Keratinocyte (primary cell): ENCODE data around the gene KIAA1755.

ENCODE experiments used
- EZH2 ChIP-seq: IDR thresholded peaks from one replicate; pipeline ENCODE4 v1.6.1; 2012; ENCODE audit warnings: inconsistent platforms, mild to moderate bottlenecking, low read length, moderate library complexity
- TF ChIP-seq, protein P1 (sequence below), 3 experiments: IDR thresholded peaks in 1 of 3; conservative IDR thresholded peaks in 1 of 3; optimal IDR thresholded peaks in 1 of 3; 2 replicates in 2 of 3; 3 replicates in 1 of 3; pipeline versions ENCODE3 to v1.5.1; 2011; ENCODE audit warnings: low read length in 3 of 3, mild to moderate bottlenecking in 3 of 3, moderate library complexity in 2 of 3, control low read depth in 1 of 3, inconsistent platforms in 1 of 3; ENCODE audit not compliant: insufficient read depth in 2 of 3; ENCODE audit errors: extremely low read depth in 1 of 3

DNA sequence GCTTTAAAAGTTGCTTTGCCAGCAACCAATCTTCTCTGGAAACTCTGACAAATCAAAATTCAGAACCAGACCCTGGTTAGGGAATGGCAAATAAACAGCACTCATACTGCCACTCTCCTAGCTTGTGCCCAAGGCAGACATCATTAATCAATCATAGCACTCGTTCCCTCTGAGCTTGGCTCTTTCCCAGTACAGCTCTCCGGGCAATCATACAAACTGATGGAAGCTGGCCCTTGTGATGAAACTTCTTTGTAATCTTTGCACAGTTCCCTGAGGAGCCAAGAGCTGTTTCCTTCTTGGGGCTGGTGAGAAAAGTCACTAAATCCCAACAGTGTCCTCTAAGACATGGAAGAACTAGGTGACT lies 34.7 kb downstream of the KIAA1755 start:
- TF ChIP-seq, protein P1, sequence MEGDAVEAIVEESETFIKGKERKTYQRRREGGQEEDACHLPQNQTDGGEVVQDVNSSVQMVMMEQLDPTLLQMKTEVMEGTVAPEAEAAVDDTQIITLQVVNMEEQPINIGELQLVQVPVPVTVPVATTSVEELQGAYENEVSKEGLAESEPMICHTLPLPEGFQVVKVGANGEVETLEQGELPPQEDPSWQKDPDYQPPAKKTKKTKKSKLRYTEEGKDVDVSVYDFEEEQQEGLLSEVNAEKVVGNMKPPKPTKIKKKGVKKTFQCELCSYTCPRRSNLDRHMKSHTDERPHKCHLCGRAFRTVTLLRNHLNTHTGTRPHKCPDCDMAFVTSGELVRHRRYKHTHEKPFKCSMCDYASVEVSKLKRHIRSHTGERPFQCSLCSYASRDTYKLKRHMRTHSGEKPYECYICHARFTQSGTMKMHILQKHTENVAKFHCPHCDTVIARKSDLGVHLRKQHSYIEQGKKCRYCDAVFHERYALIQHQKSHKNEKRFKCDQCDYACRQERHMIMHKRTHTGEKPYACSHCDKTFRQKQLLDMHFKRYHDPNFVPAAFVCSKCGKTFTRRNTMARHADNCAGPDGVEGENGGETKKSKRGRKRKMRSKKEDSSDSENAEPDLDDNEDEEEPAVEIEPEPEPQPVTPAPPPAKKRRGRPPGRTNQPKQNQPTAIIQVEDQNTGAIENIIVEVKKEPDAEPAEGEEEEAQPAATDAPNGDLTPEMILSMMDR (optimal IDR thresholded peaks at IDR 0.05 in 1 of 3, IDR thresholded peaks at IDR 0.05 in 1 of 3, conservative IDR thresholded peaks at IDR 0.05 in 1 of 3; ENCODE audit: extremely low read depth in 1 of 3, insufficient read depth in 2 of 3, low read length in 3 of 3), result no peak
- TF ChIP-seq EZH2, result no peak
